ENCODE measurements around the gene MGAT3. TPM values are rescaled to one million over a fixed set of nuclear protein-coding genes. Genes with fewer than 3 reads are reported as not detected.
A peak's percentile ranks its signal among the peaks of the same experiment; 100 is the strongest.

MGAT3 gene
- total RNA-seq, 2 experiments from 2014 or later: 1.0 to 1.2 TPM

GRCh38 chr22:39454385-39454871, 2.4 kb upstream of the MGAT3 start:
- Mint-ChIP-seq H3K9me3 (peaks cover 3% of the 10 kb centered on the region), H3K4me3 (no peak overlapping the region), H3K4me1 (peaks cover 17% of the 10 kb centered on the region), H3K27me3 (peaks cover 23% of the 10 kb centered on the region), H3K36me3 (peaks cover 6% of the 10 kb centered on the region), H3K27ac (no peak overlapping the region)
- no peak for DNase-seq

- peaks cover 10% of the 10 kb centered on the region for H3K4me1 Mint-ChIP-seq
- peaks cover 6% of the 10 kb centered on the region for H3K36me3 Mint-ChIP-seq
- peaks cover 23% of the 10 kb centered on the region for H3K27me3 Mint-ChIP-seq
- no peak overlapping the region for H3K27ac Mint-ChIP-seq
- peak; percentile 13 for DNase-seq
- peaks cover 3% of the 10 kb centered on the region for H3K9me3 Mint-ChIP-seq
- H3K4me3 Mint-ChIP-seq: no peak overlapping the region
These were observed 365 bp downstream of the MGAT3 start for GRCh38 chr22:39457198-39457555.

DNA sequence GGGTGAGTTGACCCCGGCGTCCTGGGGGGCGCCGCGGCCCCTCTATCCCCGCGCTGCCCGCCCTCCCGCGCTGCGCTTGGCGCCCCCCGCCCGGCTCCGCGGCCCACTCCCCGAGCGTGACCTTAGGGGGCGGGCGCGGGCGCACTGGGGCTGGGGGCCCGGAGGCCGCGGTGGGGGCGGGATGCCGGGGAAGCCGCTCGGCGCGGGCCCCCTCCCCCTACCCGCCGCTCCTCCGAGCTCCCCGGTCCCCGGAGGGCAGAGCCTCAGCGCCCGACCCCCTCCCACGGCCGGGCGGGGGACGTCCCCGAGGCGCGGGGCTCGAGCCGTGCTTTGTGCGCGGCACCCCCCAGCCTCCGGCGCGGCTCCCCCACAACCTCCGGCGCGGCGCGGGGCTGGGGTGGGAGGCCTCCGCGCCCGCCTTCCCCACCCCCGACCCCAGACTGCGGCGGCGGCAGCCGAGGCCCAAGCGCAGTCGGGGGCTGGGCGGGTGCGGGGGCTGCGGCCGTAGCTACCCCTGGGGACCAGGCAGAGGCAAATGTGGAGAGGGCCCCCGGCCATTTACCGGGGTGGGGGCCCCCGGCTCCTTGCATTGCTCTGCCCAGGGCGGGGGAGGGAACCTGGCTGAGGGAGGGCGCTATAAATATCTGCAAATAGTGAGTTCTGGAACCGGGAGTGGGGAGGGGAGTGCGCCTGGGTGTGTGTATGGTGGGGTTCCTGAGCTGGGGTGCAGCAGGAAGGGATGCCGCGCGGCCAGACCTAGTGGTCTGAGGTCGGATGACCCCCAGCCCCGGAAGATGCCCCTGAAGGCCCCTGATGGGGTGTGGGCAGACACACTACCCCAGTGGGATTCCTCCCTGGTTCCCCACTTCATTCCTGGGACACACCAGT, 988 bp downstream of the MGAT3 start:
- H3K27me3 Mint-ChIP-seq: peaks cover 23% of the 10 kb centered on the region

DNA sequence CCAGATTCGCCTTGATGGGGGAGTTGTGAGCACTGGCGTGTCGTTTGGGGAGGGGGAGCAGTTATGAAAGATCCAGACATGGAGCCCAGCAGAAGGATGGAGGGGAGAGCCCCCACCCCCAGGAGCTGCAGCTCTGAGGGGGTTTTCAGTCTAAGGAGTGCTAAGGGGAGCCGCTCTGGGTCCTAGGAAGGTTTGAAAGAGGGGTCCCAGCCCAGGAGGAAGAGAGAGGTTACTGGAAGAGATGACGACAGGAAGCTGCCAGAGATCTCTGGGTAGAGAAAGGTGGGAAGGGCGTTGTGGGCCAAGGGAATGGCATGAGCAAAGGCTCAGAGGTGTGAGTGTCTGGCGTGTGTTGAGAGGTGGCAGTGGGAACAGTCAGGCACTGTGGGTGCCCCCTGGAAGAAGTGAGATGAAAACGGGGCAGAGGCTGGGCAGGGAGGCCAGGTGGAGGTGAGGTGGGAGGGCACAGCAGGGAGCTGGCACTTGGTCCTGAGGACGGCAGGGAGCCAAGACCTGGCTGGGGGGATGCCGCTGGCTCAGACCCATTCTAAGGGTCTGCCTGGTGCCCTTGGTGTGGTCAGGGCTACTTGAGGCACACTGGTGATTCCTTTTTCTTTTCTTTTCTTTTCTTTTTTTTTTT, 1.8 kb downstream of the MGAT3 start:
- Mint-ChIP-seq H3K27me3 (peaks cover 23% of the 10 kb centered on the region), H3K4me1 (peaks cover 7% of the 10 kb centered on the region), H3K4me3 (peak overlapping the region; percentile 20), H3K9me3 (peaks cover 3% of the 10 kb centered on the region), H3K36me3 (peaks cover 6% of the 10 kb centered on the region), H3K27ac (no peak overlapping the region)
- DNase-seq: no peak

More for the DNA sequence above, 988 bp downstream of the MGAT3 start:
- Mint-ChIP-seq H3K36me3 (peaks cover 6% of the 10 kb centered on the region), H3K4me3 (peak overlapping the region; percentile 71), H3K27ac (no peak overlapping the region), H3K4me1 (peaks cover 7% of the 10 kb centered on the region), H3K9me3 (peaks cover 3% of the 10 kb centered on the region)
- no peak for DNase-seq

DNA sequence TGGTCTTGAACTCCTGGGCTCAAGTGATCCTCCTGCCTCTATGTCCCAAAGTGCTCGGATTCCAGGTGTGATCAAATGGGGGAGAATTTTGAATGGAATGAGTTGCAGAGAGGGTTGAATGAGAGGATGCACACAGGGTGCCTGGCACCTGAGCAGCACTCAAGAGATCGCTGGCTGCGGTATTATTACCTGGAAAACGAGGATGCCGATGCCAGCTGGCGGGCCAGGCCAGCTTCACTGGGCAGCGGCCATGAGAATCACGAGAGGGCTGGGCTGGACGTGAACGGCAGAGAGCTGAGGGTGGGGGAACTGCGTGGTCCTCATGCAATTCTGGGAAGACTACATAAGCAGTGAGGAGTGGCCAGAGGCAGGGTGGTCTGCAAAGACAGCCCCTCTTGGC, 2.9 kb downstream of the MGAT3 start:
- DNase-seq: no peak
- Mint-ChIP-seq H3K4me3 (no peak overlapping the region), H3K27ac (no peak overlapping the region)

DNA sequence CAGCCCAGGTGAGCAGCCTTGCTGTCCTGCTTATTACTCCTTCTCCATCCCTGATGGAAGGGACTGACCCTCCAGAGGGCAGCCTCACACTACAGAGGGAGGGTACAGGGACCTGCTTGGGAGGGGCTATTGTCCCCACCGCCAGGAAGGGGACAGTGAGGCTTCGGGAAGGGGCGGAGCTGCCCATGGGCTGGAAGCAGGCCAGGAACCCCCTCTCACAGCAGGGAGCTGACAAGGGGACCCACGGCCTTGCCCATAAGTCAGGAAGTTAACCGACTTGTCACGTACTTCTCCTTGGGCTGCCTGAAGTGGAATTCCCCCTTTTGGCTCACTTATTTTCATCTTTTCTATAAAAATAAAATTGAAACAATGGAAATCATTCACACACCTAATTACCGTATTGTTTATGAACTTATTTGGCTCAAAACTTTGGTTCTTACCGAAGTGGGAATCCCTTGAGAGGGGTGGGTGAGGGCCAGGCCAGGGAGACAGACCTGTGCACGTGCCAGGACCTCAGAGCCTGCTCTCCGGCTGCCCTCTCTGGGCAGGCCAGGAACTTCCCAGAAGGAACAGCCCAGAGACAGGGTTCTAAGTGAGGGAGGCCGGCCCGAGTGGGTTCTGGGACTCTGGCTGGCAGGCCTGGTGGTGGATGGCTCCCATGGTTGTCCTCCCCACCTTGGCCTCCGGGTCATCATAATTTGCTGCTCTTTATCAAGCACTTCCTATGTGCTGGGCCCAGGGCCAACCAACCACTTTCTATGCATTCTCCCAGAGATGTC, 5.8 kb downstream of the MGAT3 start:
- peaks cover 14% of the 10 kb centered on the region for H3K27me3 Mint-ChIP-seq
- H3K9me3 Mint-ChIP-seq: no peaks in the 10 kb centered on the region
- H3K4me3 Mint-ChIP-seq: no peak overlapping the region
- no peaks in the 10 kb centered on the region for H3K4me1 Mint-ChIP-seq
- H3K36me3 Mint-ChIP-seq: no peaks in the 10 kb centered on the region
- H3K27ac Mint-ChIP-seq: no peak overlapping the region
- DNase-seq: no peak

More for the DNA sequence above, 2.9 kb downstream of the MGAT3 start:
- Mint-ChIP-seq H3K27me3 (peaks cover 23% of the 10 kb centered on the region), H3K36me3 (peaks cover 6% of the 10 kb centered on the region), H3K4me1 (peaks cover 7% of the 10 kb centered on the region), H3K9me3 (peaks cover 3% of the 10 kb centered on the region)

GRCh38 chr22:39463277-39463676, 6.5 kb downstream of the MGAT3 start:
- Mint-ChIP-seq H3K27me3 (peaks cover 11% of the 10 kb centered on the region), H3K27ac (no peak overlapping the region), H3K4me3 (no peak overlapping the region), H3K9me3 (no peaks in the 10 kb centered on the region), H3K36me3 (no peaks in the 10 kb centered on the region), H3K4me1 (no peaks in the 10 kb centered on the region)
- DNase-seq: no peak

DNA sequence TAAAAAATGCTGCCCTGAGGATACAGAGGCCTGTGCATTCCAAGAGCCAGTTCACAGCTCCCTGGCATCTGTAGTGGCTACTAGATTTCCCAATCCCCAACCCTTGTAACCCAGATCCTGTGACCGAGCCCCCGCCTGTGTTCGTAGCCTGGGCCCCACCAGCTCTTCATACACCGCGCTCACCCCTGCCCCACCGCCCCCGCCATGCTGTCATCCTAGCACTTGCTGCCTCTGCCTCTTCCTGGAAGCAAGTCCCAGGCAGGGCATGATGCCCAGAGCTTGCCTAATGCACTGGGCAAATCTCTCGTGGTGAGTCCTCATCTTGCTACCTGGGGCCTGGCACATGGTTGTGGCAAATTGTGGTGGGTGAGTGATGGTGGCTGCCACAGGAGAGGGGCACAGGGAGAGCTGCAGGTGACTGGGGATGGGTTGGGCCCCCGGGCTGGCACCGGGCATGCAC, 7.1 kb downstream of the MGAT3 start:
- H3K9me3 Mint-ChIP-seq: no peaks in the 10 kb centered on the region
- no peak overlapping the region for H3K27ac Mint-ChIP-seq
- no peak for DNase-seq
- H3K36me3 Mint-ChIP-seq: no peaks in the 10 kb centered on the region
- H3K4me1 Mint-ChIP-seq: no peaks in the 10 kb centered on the region
- H3K4me3 Mint-ChIP-seq: no peak overlapping the region
- H3K27me3 Mint-ChIP-seq: peaks cover 4% of the 10 kb centered on the region

DNA sequence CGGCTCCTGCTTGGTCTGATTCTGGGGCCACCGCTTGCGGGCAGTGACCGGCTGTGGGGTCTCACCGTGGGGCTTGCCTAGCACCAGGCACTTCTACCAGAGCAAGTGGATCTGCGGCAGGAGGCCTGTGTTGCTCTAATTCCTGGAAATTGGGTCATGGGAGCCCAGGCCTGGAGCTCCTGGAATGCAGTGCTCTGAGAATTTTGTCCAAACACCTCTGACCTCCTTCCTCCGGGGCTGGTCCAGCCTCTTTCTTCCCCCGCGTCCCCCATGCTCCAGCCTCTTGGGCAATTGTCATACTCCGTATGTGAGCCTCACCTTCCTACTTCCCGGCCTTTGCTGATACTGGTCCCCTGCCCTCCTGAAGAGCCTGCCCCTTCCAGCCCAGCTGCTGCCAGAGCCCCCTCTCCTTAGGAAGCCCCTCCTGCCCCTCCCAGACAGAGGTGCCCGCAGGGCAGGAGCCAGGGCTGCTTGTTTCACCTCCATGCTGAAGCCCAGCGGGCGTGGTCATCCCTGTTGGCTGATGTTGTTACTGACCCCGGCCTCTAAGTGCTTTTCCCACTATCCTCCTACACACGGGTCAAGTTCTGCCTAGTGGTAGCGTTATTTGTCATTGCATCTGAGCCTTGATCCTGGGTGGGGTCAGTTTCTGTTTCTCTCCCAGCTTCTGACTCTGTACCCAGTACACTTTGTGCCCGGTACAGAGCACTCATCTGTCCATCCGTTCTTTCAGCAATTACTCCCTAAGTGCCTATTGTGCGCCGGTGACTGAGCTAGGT, 9.6 kb downstream of the MGAT3 start:
- no peaks in the 10 kb centered on the region for H3K9me3 Mint-ChIP-seq
- peaks cover 3% of the 10 kb centered on the region for H3K4me1 Mint-ChIP-seq
- H3K27me3 Mint-ChIP-seq: no peaks in the 10 kb centered on the region
- H3K27ac Mint-ChIP-seq: no peak overlapping the region
- DNase-seq: no peak
- no peaks in the 10 kb centered on the region for H3K36me3 Mint-ChIP-seq
- no peak overlapping the region for H3K4me3 Mint-ChIP-seq

- Mint-ChIP-seq H3K9me3 (no peaks in the 10 kb centered on the region), H3K27ac (no peak overlapping the region), H3K36me3 (no peaks in the 10 kb centered on the region), H3K27me3 (no peaks in the 10 kb centered on the region), H3K4me1 (peaks cover 12% of the 10 kb centered on the region), H3K4me3 (no peak overlapping the region)
- no peak for DNase-seq
These were observed 10.6 kb downstream of the MGAT3 start for GRCh38 chr22:39467390-39467895.

DNA sequence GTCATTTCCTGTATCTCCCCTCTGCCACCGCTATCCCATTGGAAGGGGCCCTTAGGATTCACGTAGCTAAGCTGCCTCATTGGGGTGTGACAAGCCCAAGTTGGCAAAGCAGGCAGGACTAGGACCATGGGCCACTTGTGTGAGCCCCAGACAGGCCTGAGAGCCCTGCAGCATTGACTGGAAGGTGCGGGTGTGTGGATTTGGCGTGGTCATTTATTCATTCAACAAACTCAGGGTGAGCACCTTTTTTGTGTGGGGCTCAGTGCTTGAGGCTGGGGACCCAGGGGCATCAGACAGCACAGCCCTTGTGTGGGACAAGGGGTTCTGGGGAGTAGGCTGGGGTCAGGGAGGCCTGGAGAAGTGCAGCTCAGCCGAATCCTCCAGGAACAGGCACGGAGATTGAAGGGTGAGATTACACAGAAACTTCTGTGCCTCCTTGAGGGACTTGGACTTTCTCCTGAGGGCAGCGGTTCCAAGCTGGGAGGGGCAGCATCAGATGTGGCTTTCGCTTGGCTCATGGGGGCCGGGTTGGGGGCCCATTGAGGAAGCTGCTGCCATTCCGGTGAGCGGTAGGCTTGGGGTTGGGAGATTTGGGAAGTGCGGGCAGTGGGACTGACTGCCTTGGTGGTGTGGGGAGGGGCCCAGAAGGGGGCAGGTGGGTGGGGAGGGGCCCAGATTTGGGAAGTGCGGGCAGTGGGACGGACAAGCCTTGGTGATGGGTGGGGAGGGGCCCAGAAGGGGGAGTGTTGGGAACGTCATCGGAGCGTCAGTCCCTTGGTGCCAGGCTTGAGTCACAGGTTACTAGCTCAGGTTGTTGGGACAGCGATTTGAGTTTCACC, 11.9 kb downstream of the MGAT3 start:
- H3K36me3 Mint-ChIP-seq: no peaks in the 10 kb centered on the region
- H3K9me3 Mint-ChIP-seq: no peaks in the 10 kb centered on the region
- no peak overlapping the region for H3K27ac Mint-ChIP-seq
- H3K27me3 Mint-ChIP-seq: no peaks in the 10 kb centered on the region
- DNase-seq: no peak
- H3K4me3 Mint-ChIP-seq: no peak overlapping the region
- peaks cover 17% of the 10 kb centered on the region for H3K4me1 Mint-ChIP-seq

DNA sequence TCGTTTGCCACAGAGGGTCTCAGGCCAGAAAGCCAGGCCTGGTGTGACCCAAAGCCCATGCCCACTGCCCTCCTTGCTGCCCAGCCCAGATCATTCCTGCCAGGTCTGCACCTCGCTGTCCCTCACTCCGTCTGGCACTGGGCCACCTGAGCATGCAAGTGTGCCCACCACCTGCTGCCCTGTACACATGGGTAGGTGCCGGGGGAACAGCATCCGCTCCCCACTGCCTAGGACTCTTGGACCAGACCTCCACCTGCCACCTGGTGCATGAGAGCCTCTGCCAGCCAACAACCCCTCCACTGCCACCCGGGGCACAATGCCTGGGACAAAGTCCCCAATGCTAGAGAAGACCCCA, 12.5 kb downstream of the MGAT3 start:
- DNase-seq: no peak
- H3K4me1 Mint-ChIP-seq: peaks cover 17% of the 10 kb centered on the region
- no peaks in the 10 kb centered on the region for H3K27me3 Mint-ChIP-seq
- H3K4me3 Mint-ChIP-seq: no peak overlapping the region
- H3K36me3 Mint-ChIP-seq: no peaks in the 10 kb centered on the region
- peak overlapping the region; percentile 8 for H3K27ac Mint-ChIP-seq
- no peaks in the 10 kb centered on the region for H3K9me3 Mint-ChIP-seq

- DNase-seq: no peak
- no peak overlapping the region for H3K27ac Mint-ChIP-seq
- H3K4me1 Mint-ChIP-seq: peaks cover 17% of the 10 kb centered on the region
- H3K36me3 Mint-ChIP-seq: no peaks in the 10 kb centered on the region
- H3K27me3 Mint-ChIP-seq: no peaks in the 10 kb centered on the region
- H3K4me3 Mint-ChIP-seq: no peak overlapping the region
- no peaks in the 10 kb centered on the region for H3K9me3 Mint-ChIP-seq
These were observed 13.1 kb downstream of the MGAT3 start for GRCh38 chr22:39469681-39470450.
